ENCODE data around the gene ZBTB11. TPM values are rescaled to one million over a fixed set of nuclear protein-coding genes. Genes with fewer than 3 reads are reported as not detected.
"Not testable (repeated sequence)": the region's sequence is repeated elsewhere in the genome, so short reads cannot be mapped to it uniquely, and the experiment has no call there.

The ZBTB11 gene
- total RNA-seq, 2 donors from 2014 or later = 12.2 to 14.3 TPM

GRCh38 chr3:101643009-101643844 is 33.7 kb downstream of the ZBTB11 start:
- no peak for TF ChIP-seq CTCF (IDR thresholded peaks at IDR 0.05)
- H3K9ac ChIP-seq (ENCODE audit: low read depth in 2 of 2, low read length in 2 of 2) = no peak overlapping the region
- H3K27ac ChIP-seq = no peak overlapping the region
- no peak overlapping the region for H3K4me3 ChIP-seq
- no peak for DNase-seq
- no peaks in the 10 kb centered on the region for H3K4me1 ChIP-seq
- H3K9me3 ChIP-seq = no peaks in the 10 kb centered on the region
- no peaks in the 10 kb centered on the region for H3K27me3 ChIP-seq
- intact Hi-C loops (cut with DNase I) = no loop called here
- no peaks in the 10 kb centered on the region for H3K36me3 ChIP-seq

GRCh38 chr3:101642441-101642840 is 34.5 kb downstream of the ZBTB11 start:
- H3K9me3 ChIP-seq = no peaks in the 10 kb centered on the region
- H3K27ac ChIP-seq = no peak overlapping the region
- intact Hi-C loops (cut with DNase I) = no loop called here
- no peak overlapping the region for H3K9ac ChIP-seq (ENCODE audit: low read depth in 2 of 2, low read length in 2 of 2)
- no peak for DNase-seq
- no peaks in the 10 kb centered on the region for H3K27me3 ChIP-seq
- no peak overlapping the region for H3K4me3 ChIP-seq
- no peaks in the 10 kb centered on the region for H3K4me1 ChIP-seq
- no peak for TF ChIP-seq CTCF (IDR thresholded peaks at IDR 0.05)
- no peaks in the 10 kb centered on the region for H3K36me3 ChIP-seq

GRCh38 chr3:101641397-101642115 is 35.4 kb downstream of the ZBTB11 start:
- H3K9me3 ChIP-seq; H3K27ac ChIP-seq; intact Hi-C loops (cut with DNase I); DNase-seq; H3K4me1 ChIP-seq; H3K27me3 ChIP-seq; H3K36me3 ChIP-seq; H3K4me3 ChIP-seq; H3K9ac ChIP-seq (ENCODE audit: low read depth in 2 of 2, low read length in 2 of 2): not testable (repeated sequence)

- Histone ChIP-seq H3K9ac (ENCODE audit: low read depth in 2 of 2, low read length in 2 of 2) (no peak overlapping the region), H3K9me3 (no peaks in the 10 kb centered on the region), H3K27ac (no peak overlapping the region), H3K36me3 (no peaks in the 10 kb centered on the region), H3K4me1 (no peaks in the 10 kb centered on the region), H3K4me3 (no peak overlapping the region), H3K27me3 (no peaks in the 10 kb centered on the region)
- intact Hi-C loops (cut with DNase I) = no loop called here
- no peak for TF ChIP-seq CTCF (IDR thresholded peaks at IDR 0.05)
- DNase-seq = no peak
These were observed 36.7 kb downstream of the ZBTB11 start for GRCh38 chr3:101640256-101640655.

- Histone ChIP-seq H3K4me3 (no peak overlapping the region), H3K4me1 (no peaks in the 10 kb centered on the region), H3K9ac (ENCODE audit: low read depth in 2 of 2, low read length in 2 of 2) (no peak overlapping the region), H3K27ac (no peak overlapping the region), H3K9me3 (no peaks in the 10 kb centered on the region), H3K27me3 (no peaks in the 10 kb centered on the region), H3K36me3 (no peaks in the 10 kb centered on the region)
- no peak for TF ChIP-seq CTCF (IDR thresholded peaks at IDR 0.05)
- intact Hi-C loops (cut with DNase I) = no loop called here
- DNase-seq = no peak
These were observed 37.5 kb downstream of the ZBTB11 start for GRCh38 chr3:101639280-101639963.

Data from colonic mucosa (tissue), 4 donors.